ENCODE data around the gene FAM83C. TPM values are rescaled to one million over a fixed set of nuclear protein-coding genes. Genes with fewer than 3 reads are reported as not detected.

The FAM83C gene
- total and polyA plus RNA-seq, 9 of the 15 experiments (the other 6 are each of a cell fraction or from before 2014, with no cell fraction given), result not detected

- Histone ChIP-seq H2AFZ (ENCODE audit: low read depth, low read length) (no peak overlapping the region), H3K9me3 (replicated peaks; ENCODE audit: control insufficient read depth, insufficient read depth, low read depth, low read length) (no peaks in the 10 kb centered on the region), H3K27ac (ENCODE audit: extremely low read depth, low read depth, low read length) (no peak overlapping the region), H3K36me3 (ENCODE audit: control insufficient read depth, insufficient read depth, low read length) (no peaks in the 10 kb centered on the region), H3K27me3 (ENCODE audit: control insufficient read depth in 2 of 2, insufficient read depth in 2 of 2, low read length in 2 of 2) (peaks cover 0 to 9% of the 10 kb centered on the region in 2 experiments; a peak in 2 of 5 replicates), H3K9ac (ENCODE audit: insufficient read depth in 1 of 2, low read depth in 2 of 2, low read length in 2 of 2) (peak overlapping the region in 1 of 2 experiments; percentile 21; a peak in 1 of 4 replicates), H3K79me2 (ENCODE audit: control insufficient read depth, insufficient read depth, low read length) (no peaks in the 10 kb centered on the region), H3K4me3 (no peak overlapping the region), H3K9me1 (ENCODE audit: control insufficient read depth, insufficient read depth, low read length) (no peaks in the 10 kb centered on the region), H3K4me2 (ENCODE audit: insufficient read depth, low read length) (no peak overlapping the region), H3K4me1 (replicated peaks in 1 of 2; ENCODE audit: control insufficient read depth in 2 of 2, insufficient read depth in 2 of 2, low read length in 2 of 2) (peaks cover 8 to 39% of the 10 kb centered on the region in 2 experiments; a peak in 4 of 5 replicates), H4K20me1 (replicated peaks; ENCODE audit: control insufficient read depth, insufficient read depth, low read length) (no peaks in the 10 kb centered on the region)
- intact Hi-C loops (cut with micrococcal nuclease), result loop anchor here (10.0 kb wide), 2 partner anchors 392 to 432 kb away; partner anchors contain the start of genes ACSS2 and GGT7
- WGBS (ENCODE audit: insufficient coverage, low coverage, missing lambda C conversion rate), result 60% methylated on average over 11 of the region's 16 CpGs
- FAIRE-seq (no peak), DNase-seq (ENCODE audit: extremely low read depth in 1 of 4, low spot score in 3 of 4) (no peak), ATAC-seq (no peak)
- TF ChIP-seq TSHZ1 (CRISPR knock-in tag; IDR thresholded peaks at IDR 0.05) (no peak), NEUROD1 (IDR thresholded peaks at IDR 0.05; ENCODE audit: borderline replicate concordance, low read depth, low read length, partially characterized antibody) (no peak)
- in situ Hi-C loops (cut with MboI), result loop anchor here (5.0 kb wide), 1 partner anchor 125 kb away; no protein-coding TSS in a partner anchor
- ChIA-PET CTCF (ENCODE audit: low intra/inter-chr PET ratio) (interaction anchor here (0.5 to 5.3 kb wide), 2 partner anchors 37 to 122 kb away, joined by 3 to 28 read pairs; partner anchors contain the start of gene EDEM2), POLR2A (interaction anchor here (0.9 to 1.5 kb wide), 2 partner anchors 17 to 131 kb away, joined by 4 to 7 read pairs; partner anchors contain the start of gene EIF6)
- BruUV-seq (replicated peaks), result no TSS peak
Measured at GRCh38 chr20:35267092-35267491, 25.1 kb downstream of the FAM83C start.
